A549 (cell line): Measurements from ENCODE around the gene NAV2. TPM values are rescaled to one million over a fixed set of nuclear protein-coding genes. Genes with fewer than 3 reads are reported as not detected.

Experiments used
- ATAC-seq, 2 experiments: fragments of 200-7000 bp in 1 of 2; fragments of >200 bp in 1 of 2; cut with Nextera tagmentation in 1 of 2; cut with Tn5 transposase in 1 of 2; 3 replicates each; pipeline versions ENCODE4 v1.8.0 to v1.9.1; 2018 to 2020; ENCODE audit warnings: mild to moderate bottlenecking in 1 of 2, moderate library complexity in 1 of 2
- CTCF ChIA-PET: fragments of 300-600 bp; sonication (Branson Sonifier 250); formaldehyde crosslinking; extraction: SDS; loops from one replicate; lab custom pipeline; 2021; ENCODE audit warnings: antibody characterized with exemption, inconsistent platforms; lab: Yijun Ruan, JAX
- POLR2A ChIA-PET: fragments of 350-600 bp; formaldehyde crosslinking; extraction: SDS; loops from one replicate; lab custom pipeline; 2021; ENCODE audit warnings: antibody characterized with exemption, inconsistent platforms; lab: Yijun Ruan, JAX
- DNase-seq, 2 experiments: peaks; one replicate each; pipeline versions ENCODE4 v3.0.0 to v3.0.0-alpha.2; 2011 to 2016; ENCODE audit warnings: low read depth in 1 of 2, low spot score in 1 of 2
- FAIRE-seq: peaks from 2 replicates; lab custom pipeline; 2011; peaks lifted over from hg19 to GRCh38; lab: Jason Lieb, UNC
- H3K27ac ChIP-seq, 2 experiments: fragments of >200 bp; sonication (Bioruptor Twin); formaldehyde crosslinking; 3 replicates each; pipeline ENCODE4 v1.5.1; 2016 to 2017
- H3K4me1 ChIP-seq: fragments of >200 bp; sonication (Bioruptor Twin); formaldehyde crosslinking; 3 replicates; pipeline ENCODE4 v1.6.1; 2016
- H3K4me2 ChIP-seq: fragments of >200 bp; sonication (Bioruptor Twin); formaldehyde crosslinking; 3 replicates; pipeline ENCODE4 v1.6.1; 2016
- H3K4me3 ChIP-seq: fragments of >200 bp; sonication (Bioruptor Twin); formaldehyde crosslinking; 3 replicates; pipeline ENCODE4 v1.5.1; 2016
- H3K9me3 ChIP-seq: fragments of >200 bp; sonication (Bioruptor Twin); formaldehyde crosslinking; 3 replicates; pipeline ENCODE4 v1.6.1; 2016
- ATOH8 ChIP-seq: fragments of 250-450 bp; sonication (Bioruptor Pico); IDR thresholded peaks from 2 replicates; pipeline ENCODE4 v1.5.0; 2020; ENCODE audit warnings: low read depth, mild to moderate bottlenecking, moderate library complexity
- BCL3 ChIP-seq: fragments of >200 bp; sonication (Bioruptor Twin); formaldehyde crosslinking; IDR thresholded peaks from 3 replicates; pipeline ENCODE4 v1.6.1; 2016
- BHLHE40 ChIP-seq: IDR thresholded peaks from 2 replicates; pipeline ENCODE4 v1.6.1; 2012; ENCODE audit warnings: low read depth, low read length, inconsistent platforms
- CBX2 ChIP-seq: fragments of 200-600 bp; sonication (generic); IDR thresholded peaks from 2 replicates; pipeline ENCODE4 v1.6.1; 2016; ENCODE audit warnings: low read depth, mild to moderate bottlenecking, borderline replicate concordance
- CEBPB ChIP-seq, 2 experiments: fragments of >200 bp in 1 of 2; sonication (Bioruptor Twin) in 1 of 2; formaldehyde crosslinking in 1 of 2; IDR thresholded peaks; 2 replicates each; pipeline ENCODE4 v1.6.1; 2012 to 2016
- CHD4 ChIP-seq: fragments of 200-600 bp; sonication (generic); IDR thresholded peaks from 2 replicates; pipeline ENCODE4 v1.6.1; 2016; ENCODE audit warnings: antibody characterized with exemption, mild to moderate bottlenecking, borderline replicate concordance
- CTCF ChIP-seq: fragments of >200 bp; sonication (Bioruptor Twin); formaldehyde crosslinking; IDR thresholded peaks from 3 replicates; pipeline ENCODE4 v1.5.1; 2016
- EP300 ChIP-seq, 2 experiments: fragments of >200 bp; sonication (Bioruptor Twin); formaldehyde crosslinking; IDR thresholded peaks; 2 replicates in 1 of 2; 3 replicates in 1 of 2; pipeline ENCODE4 v1.6.1; 2016 to 2017
- FOSB ChIP-seq: fragments of 250-450 bp; sonication (Bioruptor Pico); IDR thresholded peaks from 2 replicates; pipeline ENCODE4 v1.5.0; 2020; ENCODE audit warnings: mild to moderate bottlenecking, moderate library complexity
- GATA3 ChIP-seq: IDR thresholded peaks from 2 replicates; pipeline ENCODE4 v1.6.1; 2012; ENCODE audit warnings: borderline replicate concordance
- HDAC2 ChIP-seq: fragments of 200-600 bp; sonication (generic); IDR thresholded peaks from 2 replicates; pipeline ENCODE4 v1.6.1; 2016
- HEYL ChIP-seq: fragments of 250-450 bp; sonication (Bioruptor Pico); IDR thresholded peaks from 2 replicates; pipeline ENCODE4 v1.8.0; 2021; ENCODE audit warnings: mild to moderate bottlenecking, moderate library complexity
- HMGXB4 ChIP-seq: fragments of 250-450 bp; sonication (Bioruptor Pico); IDR thresholded peaks from 2 replicates; pipeline ENCODE4 v1.5.0; 2021; ENCODE audit warnings: mild to moderate bottlenecking, moderate library complexity, borderline replicate concordance
- HOXB5 ChIP-seq: fragments of 250-450 bp; sonication (Bioruptor Pico); IDR thresholded peaks from 2 replicates; pipeline ENCODE4 v1.5.0; 2020; ENCODE audit warnings: mild to moderate bottlenecking, moderate library complexity
- JUN ChIP-seq, 2 experiments: fragments of >200 bp; sonication (Bioruptor Twin); formaldehyde crosslinking; IDR thresholded peaks; 2 replicates in 1 of 2; 3 replicates in 1 of 2; pipeline ENCODE4 v1.6.1; 2016 to 2017
- JUNB ChIP-seq: fragments of >200 bp; sonication (Bioruptor Twin); formaldehyde crosslinking; IDR thresholded peaks from 2 replicates; pipeline ENCODE4 v1.6.1; 2016
- KDM1A ChIP-seq: fragments of 200-600 bp; sonication (generic); IDR thresholded peaks from 2 replicates; pipeline ENCODE4 v1.6.1; 2016; ENCODE audit warnings: low read depth, mild to moderate bottlenecking
- MYC ChIP-seq: IDR thresholded peaks from 2 replicates; pipeline ENCODE4 v1.6.1; 2012; ENCODE audit warnings: mild to moderate bottlenecking, inconsistent platforms, low read length, improper control_type of control experiment, borderline replicate concordance
- NR3C1 ChIP-seq: fragments of >200 bp; sonication (Bioruptor Twin); formaldehyde crosslinking; IDR thresholded peaks from 3 replicates; pipeline ENCODE4 v1.6.1; 2017
- PHF8 ChIP-seq: fragments of 200-600 bp; sonication (generic); IDR thresholded peaks from 2 replicates; pipeline ENCODE4 v1.6.1; 2016; ENCODE audit warnings: low read depth, mild to moderate bottlenecking, antibody characterized with exemption, moderate library complexity, borderline replicate concordance
- POLR2A ChIP-seq: IDR thresholded peaks from 2 replicates; pipeline ENCODE4 v1.6.1; 2012; ENCODE audit warnings: mild to moderate bottlenecking, low read length
- REST ChIP-seq: fragments of 200-600 bp; sonication (generic); IDR thresholded peaks from 2 replicates; pipeline ENCODE4 v1.6.1; 2016; ENCODE audit warnings: antibody characterized with exemption, mild to moderate bottlenecking, moderate library complexity
- SREBF2 ChIP-seq: fragments of 450-650 bp; IDR thresholded peaks from 2 replicates; pipeline ENCODE4 v1.6.1; 2014; ENCODE audit warnings: mild to moderate bottlenecking, moderate library complexity
- ZC3H11A ChIP-seq: fragments of 450-650 bp; IDR thresholded peaks from 2 replicates; pipeline ENCODE4 v1.6.1; 2014; ENCODE audit warnings: antibody characterized with exemption, mild to moderate bottlenecking
- ZFP36 ChIP-seq: fragments of 450-650 bp; IDR thresholded peaks from 2 replicates; pipeline ENCODE4 v1.6.1; 2014; ENCODE audit warnings: borderline replicate concordance; ENCODE audit not compliant: partially characterized antibody
- ZSCAN20 ChIP-seq: fragments of 250-450 bp; sonication (Bioruptor Pico); IDR thresholded peaks from 2 replicates; pipeline ENCODE4 v1.8.0; 2022; ENCODE audit warnings: mild to moderate bottlenecking, moderate library complexity
- WGBS: methylation state at CpG from one replicate; pipeline ENCODE4 v1.1.6; 2017; ENCODE audit errors: missing lambda C conversion rate; 5-methylcytosine and 5-hydroxymethylcytosine counted together
- polyA plus RNA-seq, 4 experiments: library from polyadenylated mRNA; depleted of rRNA in 3 of 4; stranded (reverse); fragments of >200 nt; fragmentation: RNase III in 1 of 4; extraction: RNeasy Plus Mini Kit Qiagen cat#74134 plus additional on column Dnase treatment in 1 of 4; gene quantifications; 2 replicates in 3 of 4; 3 replicates in 1 of 4; pipeline ENCODE4 v1.2.3, GENCODE V29; 2011 to 2017

NAV2 gene
- polyA plus RNA-seq, 2 of the 4 experiments (the other 2 are of a cell fraction): 4.9 to 19.8 TPM

- ChIA-PET POLR2A (no interaction called here), CTCF (interaction anchor here (1.0 to 1.3 kb wide), 2 partner anchors 76 to 255 kb away, joined by 3 read pairs; no protein-coding TSS in a partner anchor)
- Histone ChIP-seq H3K27ac (no peak overlapping the region), H3K4me1 (no peaks in the 10 kb centered on the region), H3K4me2 (no peak overlapping the region), H3K9me3 (no peaks in the 10 kb centered on the region), H3K4me3 (no peak overlapping the region)
- no peak for DNase-seq
- no peak for FAIRE-seq
- no peak for ATAC-seq
- TF ChIP-seq HMGXB4 (CRISPR knock-in tag): no peak
- no peak for TF ChIP-seq MYC
- TF ChIP-seq ZC3H11A: no peak
- no peak for TF ChIP-seq GATA3
- no peak for TF ChIP-seq HOXB5 (CRISPR knock-in tag)
- TF ChIP-seq BCL3: no peak
- TF ChIP-seq KDM1A: no peak
- no peak for TF ChIP-seq BHLHE40
- no peak for TF ChIP-seq ZSCAN20
- TF ChIP-seq JUN (IDR thresholded peaks at IDR 0.05): no peak
- no peak for TF ChIP-seq NR3C1
- no peak for TF ChIP-seq CTCF
- no peak for TF ChIP-seq CEBPB (IDR thresholded peaks at IDR 0.05)
- TF ChIP-seq CHD4: no peak
- no peak for TF ChIP-seq FOSB (CRISPR knock-in tag)
- no peak for TF ChIP-seq EP300 (IDR thresholded peaks at IDR 0.05)
- TF ChIP-seq JUNB: no peak
- no peak for TF ChIP-seq HDAC2
- TF ChIP-seq REST: no peak
- 71% methylated on average over 3 of the region's 3 CpGs for WGBS
These were observed 106.0 kb downstream of the NAV2 start for GRCh38 chr11:19818619-19819018.

GRCh38 chr11:19819148-19819547, 106.5 kb downstream of the NAV2 start:
- DNase-seq: no peak
- no peak for FAIRE-seq
- CTCF ChIA-PET: interaction anchor here (1.0 to 1.3 kb wide), 2 partner anchors 76 to 256 kb away, joined by 3 read pairs; no protein-coding TSS in a partner anchor
- POLR2A ChIA-PET: no interaction called here
- Histone ChIP-seq H3K4me3 (no peak overlapping the region), H3K27ac (no peak overlapping the region), H3K4me1 (no peaks in the 10 kb centered on the region), H3K9me3 (no peaks in the 10 kb centered on the region), H3K4me2 (no peak overlapping the region)
- 59% methylated on average over 2 of the region's 2 CpGs for WGBS
- ATAC-seq: no peak
- TF ChIP-seq ATOH8 (CRISPR knock-in tag) (no peak), CBX2 (no peak), PHF8 (no peak), HDAC2 (no peak), SREBF2 (no peak), GATA3 (no peak), ZFP36 (no peak), REST (no peak), POLR2A (no peak), HEYL (CRISPR knock-in tag) (no peak)
